ENCODE results near the gene HPCAL1.

- no peak for TF ChIP-seq CTCF (IDR thresholded peaks at IDR 0.05)
- no peak for TF ChIP-seq POLR2A (IDR thresholded peaks at IDR 0.05)
- TF ChIP-seq POLR2AphosphoS5 (IDR thresholded peaks at IDR 0.05), result no peak
Observed at GRCh38 chr2:10282611-10283105, 20.0 kb upstream of the HPCAL1 start.

Data from prostate gland (tissue), 2 donors.